ENCODE data around the gene PRSS3.
"Not testable (repeated sequence)": the region's sequence is repeated elsewhere in the genome, so short reads cannot be mapped to it uniquely, and the experiment has no call there.

PRSS3 gene

DNA sequence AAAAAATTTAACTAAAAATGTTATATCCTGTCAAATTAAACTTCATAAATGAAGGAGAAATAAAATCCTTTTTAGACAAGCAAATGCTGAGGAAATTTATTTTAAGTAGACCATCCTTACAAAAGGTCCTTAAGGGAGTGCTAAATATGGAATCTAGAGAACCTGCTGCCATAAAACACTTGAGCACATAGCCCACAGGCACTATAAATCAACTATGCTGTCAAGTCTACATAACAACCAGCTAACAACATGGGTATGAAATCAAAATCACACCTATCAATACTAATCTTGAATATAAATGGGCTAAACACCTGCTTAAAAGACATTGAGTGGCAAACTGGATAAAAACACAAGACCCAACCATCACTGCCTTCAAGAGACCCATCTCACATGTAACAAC lies 15.1 kb upstream of the PRSS3 start:
- DNase-seq (ENCODE audit: low spot score) = no peak
- TF ChIP-seq, protein P1, sequence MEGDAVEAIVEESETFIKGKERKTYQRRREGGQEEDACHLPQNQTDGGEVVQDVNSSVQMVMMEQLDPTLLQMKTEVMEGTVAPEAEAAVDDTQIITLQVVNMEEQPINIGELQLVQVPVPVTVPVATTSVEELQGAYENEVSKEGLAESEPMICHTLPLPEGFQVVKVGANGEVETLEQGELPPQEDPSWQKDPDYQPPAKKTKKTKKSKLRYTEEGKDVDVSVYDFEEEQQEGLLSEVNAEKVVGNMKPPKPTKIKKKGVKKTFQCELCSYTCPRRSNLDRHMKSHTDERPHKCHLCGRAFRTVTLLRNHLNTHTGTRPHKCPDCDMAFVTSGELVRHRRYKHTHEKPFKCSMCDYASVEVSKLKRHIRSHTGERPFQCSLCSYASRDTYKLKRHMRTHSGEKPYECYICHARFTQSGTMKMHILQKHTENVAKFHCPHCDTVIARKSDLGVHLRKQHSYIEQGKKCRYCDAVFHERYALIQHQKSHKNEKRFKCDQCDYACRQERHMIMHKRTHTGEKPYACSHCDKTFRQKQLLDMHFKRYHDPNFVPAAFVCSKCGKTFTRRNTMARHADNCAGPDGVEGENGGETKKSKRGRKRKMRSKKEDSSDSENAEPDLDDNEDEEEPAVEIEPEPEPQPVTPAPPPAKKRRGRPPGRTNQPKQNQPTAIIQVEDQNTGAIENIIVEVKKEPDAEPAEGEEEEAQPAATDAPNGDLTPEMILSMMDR (IDR thresholded peaks at IDR 0.05; ENCODE audit: extremely low read depth, insufficient read depth, missing control alignments) = no peak
- in situ Hi-C loops (cut with MboI; ENCODE audit: low pct_unique_long_range_greater_than_20kb, low sequenced_read_pairs, unreplicated experiment) = no loop called here

DNA sequence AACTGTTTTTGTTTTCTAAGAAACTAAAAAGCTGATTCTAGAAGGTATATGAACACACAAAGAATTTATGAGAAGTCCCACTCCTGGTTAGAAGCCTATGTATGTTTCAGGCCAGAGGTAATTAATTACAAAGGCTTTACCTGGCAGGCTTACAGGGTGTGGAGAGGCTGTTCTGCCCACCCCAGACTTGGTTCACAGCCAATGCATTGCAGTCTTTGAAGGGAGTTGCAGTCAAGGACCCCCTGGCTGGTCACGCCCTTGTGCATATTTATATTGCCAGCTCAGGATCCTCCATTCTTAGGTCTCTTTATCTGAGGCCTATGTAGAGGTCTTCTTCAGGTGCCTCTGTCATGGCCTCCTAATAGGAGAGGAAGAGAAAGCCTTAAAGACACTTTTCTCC lies 13.6 kb upstream of the PRSS3 start:
- in situ Hi-C loops (cut with MboI; ENCODE audit: low pct_unique_long_range_greater_than_20kb, low sequenced_read_pairs, unreplicated experiment) = no loop called here
- no peak for DNase-seq (ENCODE audit: low spot score)
- TF ChIP-seq, protein P1 (IDR thresholded peaks at IDR 0.05; ENCODE audit: extremely low read depth, insufficient read depth, missing control alignments) = no peak

DNA sequence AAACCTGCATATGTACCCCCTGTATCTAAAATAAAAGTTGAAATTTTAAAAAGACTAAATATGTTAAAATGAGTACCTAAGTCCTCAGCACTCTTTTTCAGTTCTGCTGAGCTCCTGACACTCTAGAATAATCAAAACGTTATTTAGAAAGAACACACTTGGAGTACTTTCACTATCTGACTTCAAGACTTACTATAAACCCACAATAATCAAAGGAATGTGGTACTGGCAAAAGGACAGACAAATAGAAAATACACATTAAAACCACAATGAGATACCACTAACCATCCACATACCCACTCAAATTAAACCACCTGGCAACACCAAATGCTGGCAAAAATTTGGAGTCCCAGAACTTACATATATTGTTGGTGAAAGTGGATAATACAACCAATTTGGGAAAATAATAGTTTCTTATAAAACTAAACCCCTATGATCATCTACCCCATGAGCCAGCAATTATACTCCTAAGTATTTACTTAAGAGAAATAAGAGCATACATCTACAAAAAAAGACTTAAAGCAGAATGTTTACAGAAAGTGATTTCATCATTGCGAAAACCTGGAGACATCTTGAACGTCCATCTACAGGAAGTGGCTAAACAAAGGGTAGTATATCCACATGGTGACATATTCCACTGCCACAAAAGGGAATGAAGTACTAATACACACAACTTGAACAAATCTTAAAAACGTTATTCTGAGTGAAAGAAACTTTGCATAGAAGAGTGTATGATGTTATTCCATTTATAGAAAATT lies 12.8 kb upstream of the PRSS3 start:
- TF ChIP-seq, protein P1 (IDR thresholded peaks at IDR 0.05; ENCODE audit: extremely low read depth, insufficient read depth, missing control alignments) = no peak
- DNase-seq (ENCODE audit: low spot score) = no peak
- in situ Hi-C loops (cut with MboI; ENCODE audit: low pct_unique_long_range_greater_than_20kb, low sequenced_read_pairs, unreplicated experiment) = no loop called here

DNA sequence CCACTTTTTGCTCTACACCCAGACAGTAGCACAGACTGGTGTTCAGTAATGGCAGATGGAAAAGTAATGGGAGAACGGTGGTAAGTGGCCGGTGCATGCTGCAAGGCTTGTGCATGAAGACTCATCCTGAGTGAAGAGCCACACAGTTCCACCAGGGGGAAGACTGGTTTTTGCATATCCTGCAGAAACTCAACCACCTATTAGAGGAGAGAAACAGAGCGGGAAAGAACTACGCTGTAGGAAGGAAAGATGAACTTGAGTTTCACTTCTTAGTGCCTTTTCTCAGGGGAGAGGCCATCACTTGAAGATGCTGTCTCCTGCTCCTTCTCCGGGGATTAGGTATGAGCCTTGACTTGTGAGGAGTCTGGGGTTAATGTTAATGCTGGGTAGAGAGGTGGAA lies 9.4 kb upstream of the PRSS3 start:
- in situ Hi-C loops (cut with MboI; ENCODE audit: low pct_unique_long_range_greater_than_20kb, low sequenced_read_pairs, unreplicated experiment) = no loop called here
- no peak for DNase-seq (ENCODE audit: low spot score)
- TF ChIP-seq, protein P1 (IDR thresholded peaks at IDR 0.05; ENCODE audit: extremely low read depth, insufficient read depth, missing control alignments) = peak; percentile 27

DNA sequence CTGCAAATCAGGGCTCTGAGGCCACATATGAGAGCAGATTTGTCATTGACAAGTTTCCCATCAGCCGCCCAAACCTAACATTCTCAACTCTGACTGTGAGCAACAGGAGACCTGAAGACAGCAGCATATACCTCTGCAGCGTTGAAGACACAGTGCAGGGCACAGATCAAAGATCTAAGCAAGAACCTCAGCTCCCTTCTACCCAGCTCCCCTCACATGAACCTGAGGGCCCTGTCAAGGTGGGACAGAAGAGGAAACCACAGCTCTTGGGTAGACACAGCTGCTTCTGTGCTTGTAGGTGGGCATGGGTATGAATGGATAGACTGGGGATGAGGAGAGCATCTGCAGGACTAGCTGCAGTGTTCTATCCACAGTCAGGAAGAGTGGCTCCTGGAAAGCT lies 8.7 kb upstream of the PRSS3 start:
- DNase-seq (ENCODE audit: low spot score) = no peak
- TF ChIP-seq, protein P1 (IDR thresholded peaks at IDR 0.05; ENCODE audit: extremely low read depth, insufficient read depth, missing control alignments) = no peak
- in situ Hi-C loops (cut with MboI; ENCODE audit: low pct_unique_long_range_greater_than_20kb, low sequenced_read_pairs, unreplicated experiment) = no loop called here

DNA sequence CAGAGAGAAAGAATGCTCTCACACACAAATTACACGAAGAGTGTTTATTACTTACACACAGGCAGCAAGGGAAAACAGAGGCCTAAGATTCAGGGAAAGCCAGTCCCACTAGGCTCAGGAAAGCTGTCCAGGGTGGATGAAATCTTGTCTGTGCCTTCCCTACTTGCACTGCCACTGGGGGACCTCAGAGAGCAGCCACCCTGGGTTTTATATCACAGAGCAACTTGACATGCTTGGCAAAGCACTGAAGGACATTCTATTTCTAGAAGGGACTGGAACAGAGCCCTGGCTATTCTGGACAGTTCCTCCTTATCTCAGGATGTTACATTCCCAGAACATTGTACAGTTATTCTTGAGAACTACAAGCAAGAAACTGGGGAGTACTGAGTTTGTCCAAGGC lies 7.5 kb upstream of the PRSS3 start:
- in situ Hi-C loops (cut with MboI; ENCODE audit: low pct_unique_long_range_greater_than_20kb, low sequenced_read_pairs, unreplicated experiment) = no loop called here
- DNase-seq (ENCODE audit: low spot score) = no peak
- TF ChIP-seq, protein P1 (IDR thresholded peaks at IDR 0.05; ENCODE audit: extremely low read depth, insufficient read depth, missing control alignments) = peak; percentile 18

DNA sequence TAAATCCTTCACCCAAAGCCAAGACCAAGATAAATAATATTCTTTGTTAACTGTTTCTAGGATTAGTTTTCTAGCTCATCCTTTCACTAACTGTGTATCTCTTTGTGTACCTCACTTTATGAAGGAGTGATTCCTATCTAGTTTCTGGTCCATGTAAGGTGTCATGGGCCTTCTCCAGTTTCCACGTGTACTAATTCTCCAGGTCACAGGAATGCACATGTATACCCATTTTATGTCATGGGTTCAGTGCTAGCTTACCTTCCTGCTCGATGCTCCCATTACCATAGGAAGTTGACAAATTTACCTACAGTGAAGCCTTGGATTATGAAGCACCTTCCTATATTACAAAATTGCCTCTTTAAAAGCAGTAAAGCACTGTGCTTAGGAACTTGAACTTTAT lies 5.9 kb upstream of the PRSS3 start:
- in situ Hi-C loops (cut with MboI; ENCODE audit: low pct_unique_long_range_greater_than_20kb, low sequenced_read_pairs, unreplicated experiment); DNase-seq (ENCODE audit: low spot score): not testable (repeated sequence)

Data from GM13977 (cell line).